HCT116 (cell line): ENCODE measurements around the gene OR10A5. TPM values are rescaled to one million over a fixed set of nuclear protein-coding genes. Genes with fewer than 3 reads are reported as not detected.

ENCODE experiments used
- ATAC-seq: fragments of 200-7000 bp; cut with Tn5 transposase; 2 replicates; pipeline ENCODE4 v1.9.1; 2020; ENCODE audit warnings: mild to moderate bottlenecking, moderate library complexity
- BruUV-seq: library from RNA; stranded (reverse); fragments of 400-500 nt; replicated peaks from 2 replicates; lab custom pipeline; 2021; lab: Mats Ljungman, UMichigan
- CTCF ChIA-PET: fragments of 300-600 bp; sonication (Branson Sonifier 250); formaldehyde crosslinking; loops from one replicate; lab custom pipeline; 2021; ENCODE audit warnings: antibody characterized with exemption; lab: Charles Lee
- POLR2A ChIA-PET: fragments of 300-600, 350-600 bp; sonication (Branson Sonifier 250); formaldehyde crosslinking; loops from one replicate; lab custom pipeline; 2021; ENCODE audit warnings: antibody characterized with exemption; lab: Charles Lee
- RAD21 ChIA-PET, 2 experiments: fragments of 300-600 bp; sonication (Branson Sonifier 250); formaldehyde crosslinking; loops; one replicate each; lab custom pipeline; 2023; ENCODE audit warnings: low total read pairs in 2 of 2; ENCODE audit not compliant: uncharacterized antibody in 2 of 2, unreplicated experiment in 2 of 2, low non-redundant PET in 1 of 2; lab: Charles Lee
- DNase-seq: peaks from one replicate; pipeline ENCODE4 v3.0.0-alpha.2; 2010; ENCODE audit warnings: low read depth, low spot score
- H2AFZ ChIP-seq: fragments of 200-600 bp; shearing (Covaris generic), sonication (generic); 2 replicates; pipeline ENCODE4 v1.6.1; 2017; ENCODE audit warnings: low read depth, mixed run types, mixed read lengths, antibody characterized with exemption, low read length; ENCODE audit not compliant: poor library complexity, severe bottlenecking
- H3K27ac ChIP-seq: 2 replicates; pipeline ENCODE4 v1.5.1; 2012; ENCODE audit warnings: low read depth, low read length
- H3K27me3 ChIP-seq: fragments of 200-600 bp; sonication (generic); 2 replicates; pipeline ENCODE4 v1.6.1; 2016; ENCODE audit warnings: mixed run types, low read length, mixed read lengths; ENCODE audit not compliant: insufficient read depth
- H3K36me3 ChIP-seq, 2 experiments: fragments of 200-500 bp in 1 of 2; fragments of 200-600 bp in 1 of 2; sonication (Bioruptor generic) in 1 of 2; sonication (generic) in 1 of 2; 2 replicates each; pipeline versions ENCODE4 v1.5.1 to v1.6.1; 2014 to 2016; ENCODE audit warnings: low read length in 2 of 2, inconsistent platforms in 1 of 2, mixed read lengths in 1 of 2, mixed run types in 1 of 2; ENCODE audit not compliant: insufficient read depth in 2 of 2, control insufficient read depth in 1 of 2
- H3K4me1 ChIP-seq, 2 experiments: fragments of 200-600 bp in 1 of 2; sonication (generic) in 1 of 2; 2 replicates each; pipeline versions ENCODE4 v1.5.1 to v1.6.1; 2012 to 2017; ENCODE audit warnings: low read length in 2 of 2, inconsistent platforms in 1 of 2, mild to moderate bottlenecking in 1 of 2, mixed read lengths in 1 of 2, mixed run types in 1 of 2, moderate library complexity in 1 of 2; ENCODE audit not compliant: insufficient read depth in 2 of 2, control insufficient read depth in 1 of 2
- H3K4me2 ChIP-seq: fragments of 200-600 bp; sonication (generic); 2 replicates; pipeline ENCODE4 v1.6.1; 2017; ENCODE audit warnings: mixed run types, low read length, mixed read lengths
- H3K4me3 ChIP-seq, 2 experiments: fragments of 200-600 bp in 1 of 2; sonication (generic) in 1 of 2; replicated peaks in 1 of 2; 2 replicates each; pipeline ENCODE4 v1.5.1; 2011 to 2016; ENCODE audit warnings: low read length in 2 of 2, control low read depth in 1 of 2, low read depth in 1 of 2, mild to moderate bottlenecking in 1 of 2, mixed read lengths in 1 of 2, mixed run types in 1 of 2
- H3K79me2 ChIP-seq: fragments of 200-600 bp; sonication (generic); 2 replicates; pipeline ENCODE4 v1.6.1; 2017; ENCODE audit warnings: mild to moderate bottlenecking, mixed run types, low read length, moderate library complexity, mixed read lengths; ENCODE audit not compliant: insufficient read depth
- H3K9ac ChIP-seq: fragments of 200-600 bp; sonication (generic); 2 replicates; pipeline ENCODE4 v1.6.1; 2016; ENCODE audit warnings: low read length, mixed read lengths
- H3K9me2 ChIP-seq: fragments of 200-600 bp; sonication (generic), shearing (Covaris generic); 2 replicates; pipeline ENCODE4 v1.6.1; 2017; ENCODE audit warnings: mixed run types, mild to moderate bottlenecking, moderate library complexity; ENCODE audit not compliant: insufficient read depth
- H3K9me3 ChIP-seq, 2 experiments: fragments of 200-500 bp in 1 of 2; fragments of 200-600 bp in 1 of 2; sonication (Bioruptor generic) in 1 of 2; sonication (generic) in 1 of 2; 2 replicates each; pipeline ENCODE4 v1.6.1; 2014 to 2017; ENCODE audit warnings: low read length in 2 of 2, mixed read lengths in 2 of 2, inconsistent platforms in 1 of 2, low read depth in 1 of 2, mild to moderate bottlenecking in 1 of 2, mixed run types in 1 of 2, moderate library complexity in 1 of 2; ENCODE audit not compliant: control insufficient read depth in 1 of 2, insufficient read depth in 1 of 2
- H4K20me1 ChIP-seq: fragments of 200-600 bp; sonication (generic), shearing (Covaris generic); 2 replicates; pipeline ENCODE4 v1.6.1; 2017; ENCODE audit warnings: mixed run types, mild to moderate bottlenecking, moderate library complexity; ENCODE audit not compliant: insufficient read depth
- CEBPB ChIP-seq: IDR thresholded peaks from 2 replicates; pipeline ENCODE4 v1.6.1; 2012; ENCODE audit warnings: low read depth
- CTCF ChIP-seq, 3 experiments: fragments of 200-600 bp in 1 of 3; sonication (generic) in 1 of 3; IDR thresholded peaks in 2 of 3; conservative IDR thresholded peaks in 1 of 3; 2 replicates each; pipeline ENCODE4 v1.5.1; 2012 to 2017; ENCODE audit warnings: low read depth in 2 of 3, low read length in 2 of 3, antibody characterized with exemption in 1 of 3, borderline replicate concordance in 1 of 3, control low read depth in 1 of 3, mild to moderate bottlenecking in 1 of 3, mixed read lengths in 1 of 3, mixed run types in 1 of 3, moderate library complexity in 1 of 3; ENCODE audit not compliant: insufficient read depth in 1 of 3
- EGR1 ChIP-seq: IDR thresholded peaks from 2 replicates; pipeline ENCODE4 v1.6.1; 2012; ENCODE audit warnings: low read depth
- EZH2phosphoT487 ChIP-seq: fragments of 200-600 bp; IDR thresholded peaks from 2 replicates; pipeline ENCODE4 v1.6.1; 2018; ENCODE audit warnings: antibody characterized with exemption, borderline replicate concordance
- FOSL1 ChIP-seq: IDR thresholded peaks from 2 replicates; pipeline ENCODE4 v1.6.1; 2012; ENCODE audit warnings: low read depth
- JUND ChIP-seq: IDR thresholded peaks from 2 replicates; pipeline ENCODE4 v1.6.1; 2012
- POLR2AphosphoS5 ChIP-seq: IDR thresholded peaks from 2 replicates; pipeline ENCODE4 v1.6.1; 2011; ENCODE audit warnings: mild to moderate bottlenecking, low read depth, low read length, moderate library complexity
- YY1 ChIP-seq: IDR thresholded peaks from 2 replicates; pipeline ENCODE4 v1.6.1; 2011; ENCODE audit warnings: low read length, low read depth, moderate library complexity, mild to moderate bottlenecking; ENCODE audit not compliant: insufficient replicate concordance; ENCODE audit errors: extremely low read depth
- intact Hi-C: fragments of 100-400 bp; cut with micrococcal nuclease; formaldehyde crosslinking; loops from 2 replicates; pipeline ENCODE4 v1.10.0; 2022
- total RNA-seq: library from RNA; stranded (reverse); gene quantifications from one replicate; pipeline ENCODE4 v1.2.1, GENCODE V29; 2021; ENCODE audit not compliant: unreplicated experiment
- TF ChIP-seq, protein P1 (sequence below): IDR thresholded peaks from 2 replicates; pipeline ENCODE4 v1.6.1; 2012; ENCODE audit warnings: low read depth

OR10A5 gene
- total RNA-seq, 1 experiment from 2014 or later = not detected

- POLR2A ChIA-PET = no interaction called here
- H3K4me3 ChIP-seq = no peak overlapping the region
- no peak overlapping the region for H3K4me2 ChIP-seq
- no TSS peak for BruUV-seq
- no peaks in the 10 kb centered on the region for H3K9me3 ChIP-seq
- TF ChIP-seq POLR2AphosphoS5 (no peak), EZH2phosphoT487 (no peak), EGR1 (no peak), CEBPB (no peak), CTCF (IDR thresholded peaks at IDR 0.05 in 2 of 3, conservative IDR thresholded peaks at IDR 0.05 in 1 of 3; ENCODE audit: borderline replicate concordance in 1 of 3, insufficient read depth in 1 of 3, low read depth in 2 of 3, low read length in 2 of 3) (no peak), JUND (no peak), YY1 (no peak), FOSL1 (no peak)
- TF ChIP-seq, protein P1, sequence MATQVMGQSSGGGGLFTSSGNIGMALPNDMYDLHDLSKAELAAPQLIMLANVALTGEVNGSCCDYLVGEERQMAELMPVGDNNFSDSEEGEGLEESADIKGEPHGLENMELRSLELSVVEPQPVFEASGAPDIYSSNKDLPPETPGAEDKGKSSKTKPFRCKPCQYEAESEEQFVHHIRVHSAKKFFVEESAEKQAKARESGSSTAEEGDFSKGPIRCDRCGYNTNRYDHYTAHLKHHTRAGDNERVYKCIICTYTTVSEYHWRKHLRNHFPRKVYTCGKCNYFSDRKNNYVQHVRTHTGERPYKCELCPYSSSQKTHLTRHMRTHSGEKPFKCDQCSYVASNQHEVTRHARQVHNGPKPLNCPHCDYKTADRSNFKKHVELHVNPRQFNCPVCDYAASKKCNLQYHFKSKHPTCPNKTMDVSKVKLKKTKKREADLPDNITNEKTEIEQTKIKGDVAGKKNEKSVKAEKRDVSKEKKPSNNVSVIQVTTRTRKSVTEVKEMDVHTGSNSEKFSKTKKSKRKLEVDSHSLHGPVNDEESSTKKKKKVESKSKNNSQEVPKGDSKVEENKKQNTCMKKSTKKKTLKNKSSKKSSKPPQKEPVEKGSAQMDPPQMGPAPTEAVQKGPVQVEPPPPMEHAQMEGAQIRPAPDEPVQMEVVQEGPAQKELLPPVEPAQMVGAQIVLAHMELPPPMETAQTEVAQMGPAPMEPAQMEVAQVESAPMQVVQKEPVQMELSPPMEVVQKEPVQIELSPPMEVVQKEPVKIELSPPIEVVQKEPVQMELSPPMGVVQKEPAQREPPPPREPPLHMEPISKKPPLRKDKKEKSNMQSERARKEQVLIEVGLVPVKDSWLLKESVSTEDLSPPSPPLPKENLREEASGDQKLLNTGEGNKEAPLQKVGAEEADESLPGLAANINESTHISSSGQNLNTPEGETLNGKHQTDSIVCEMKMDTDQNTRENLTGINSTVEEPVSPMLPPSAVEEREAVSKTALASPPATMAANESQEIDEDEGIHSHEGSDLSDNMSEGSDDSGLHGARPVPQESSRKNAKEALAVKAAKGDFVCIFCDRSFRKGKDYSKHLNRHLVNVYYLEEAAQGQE = no peak
- no peaks in the 10 kb centered on the region for H3K79me2 ChIP-seq
- no peak overlapping the region for H3K9ac ChIP-seq
- no peaks in the 10 kb centered on the region for H3K4me1 ChIP-seq
- RAD21 ChIA-PET = no interaction called here
- H2AFZ ChIP-seq = no peak overlapping the region
- no peaks in the 10 kb centered on the region for H3K36me3 ChIP-seq
- H3K27me3 ChIP-seq = peaks cover 3% of the 10 kb centered on the region; the same call in 1 of the 2 replicates
- DNase-seq = no peak
- H3K9me2 ChIP-seq = no peaks in the 10 kb centered on the region
- H4K20me1 ChIP-seq = no peaks in the 10 kb centered on the region
- intact Hi-C loops = no loop called here
- no peak for ATAC-seq
- H3K27ac ChIP-seq = no peak overlapping the region
- CTCF ChIA-PET = no interaction called here
These were observed 19.0 kb downstream of the OR10A5 start for GRCh38 chr11:6864438-6864837.
